HCT116 (cell line): Measurements from ENCODE around the gene SIGLEC7.

ENCODE experiments used
- CBX3 ChIP-seq: IDR thresholded peaks from 2 replicates; pipeline ENCODE4 v1.6.1; 2012; ENCODE audit warnings: low read depth
- ELF1 ChIP-seq: IDR thresholded peaks from 2 replicates; pipeline ENCODE4 v1.6.1; 2012; ENCODE audit warnings: low read depth, borderline replicate concordance
- EZH2phosphoT487 ChIP-seq: fragments of 200-600 bp; IDR thresholded peaks from 2 replicates; pipeline ENCODE4 v1.6.1; 2018; ENCODE audit warnings: antibody characterized with exemption, borderline replicate concordance
- POLR2A ChIP-seq: IDR thresholded peaks from 2 replicates; pipeline ENCODE4 v1.7.0; 2011; ENCODE audit warnings: borderline replicate concordance; ENCODE audit not compliant: insufficient read depth, insufficient read length; ENCODE audit errors: extremely low read depth
- POLR2AphosphoS5 ChIP-seq: IDR thresholded peaks from 2 replicates; pipeline ENCODE4 v1.6.1; 2011; ENCODE audit warnings: mild to moderate bottlenecking, low read depth, low read length, moderate library complexity
- RAD21 ChIP-seq: IDR thresholded peaks from 2 replicates; pipeline ENCODE4 v1.6.1; 2012; ENCODE audit warnings: low read depth, mild to moderate bottlenecking
- SP1 ChIP-seq: IDR thresholded peaks from 2 replicates; pipeline ENCODE4 v1.6.1; 2012; ENCODE audit warnings: low read depth
- YY1 ChIP-seq: IDR thresholded peaks from 2 replicates; pipeline ENCODE4 v1.6.1; 2011; ENCODE audit warnings: low read length, low read depth, moderate library complexity, mild to moderate bottlenecking; ENCODE audit not compliant: insufficient replicate concordance; ENCODE audit errors: extremely low read depth
- ZNF274 ChIP-seq: fragments of 200-500 bp; sonication (Bioruptor generic); IDR thresholded peaks from 2 replicates; pipeline ENCODE4 v1.6.1; 2014; ENCODE audit warnings: mild to moderate bottlenecking, low read depth, low read length, inconsistent platforms
- TF ChIP-seq, protein P1 (sequence below): IDR thresholded peaks from 2 replicates; pipeline ENCODE4 v1.6.1; 2012
- TF ChIP-seq, protein P2 (sequence below), 3 experiments: fragments of 200-600 bp in 1 of 3; sonication (generic) in 1 of 3; IDR thresholded peaks in 2 of 3; conservative IDR thresholded peaks in 1 of 3; 2 replicates each; pipeline ENCODE4 v1.5.1; 2012 to 2017; ENCODE audit warnings: low read depth in 2 of 3, low read length in 2 of 3, antibody characterized with exemption in 1 of 3, borderline replicate concordance in 1 of 3, control low read depth in 1 of 3, mild to moderate bottlenecking in 1 of 3, mixed read lengths in 1 of 3, mixed run types in 1 of 3, moderate library complexity in 1 of 3; ENCODE audit not compliant: insufficient read depth in 1 of 3

DNA sequence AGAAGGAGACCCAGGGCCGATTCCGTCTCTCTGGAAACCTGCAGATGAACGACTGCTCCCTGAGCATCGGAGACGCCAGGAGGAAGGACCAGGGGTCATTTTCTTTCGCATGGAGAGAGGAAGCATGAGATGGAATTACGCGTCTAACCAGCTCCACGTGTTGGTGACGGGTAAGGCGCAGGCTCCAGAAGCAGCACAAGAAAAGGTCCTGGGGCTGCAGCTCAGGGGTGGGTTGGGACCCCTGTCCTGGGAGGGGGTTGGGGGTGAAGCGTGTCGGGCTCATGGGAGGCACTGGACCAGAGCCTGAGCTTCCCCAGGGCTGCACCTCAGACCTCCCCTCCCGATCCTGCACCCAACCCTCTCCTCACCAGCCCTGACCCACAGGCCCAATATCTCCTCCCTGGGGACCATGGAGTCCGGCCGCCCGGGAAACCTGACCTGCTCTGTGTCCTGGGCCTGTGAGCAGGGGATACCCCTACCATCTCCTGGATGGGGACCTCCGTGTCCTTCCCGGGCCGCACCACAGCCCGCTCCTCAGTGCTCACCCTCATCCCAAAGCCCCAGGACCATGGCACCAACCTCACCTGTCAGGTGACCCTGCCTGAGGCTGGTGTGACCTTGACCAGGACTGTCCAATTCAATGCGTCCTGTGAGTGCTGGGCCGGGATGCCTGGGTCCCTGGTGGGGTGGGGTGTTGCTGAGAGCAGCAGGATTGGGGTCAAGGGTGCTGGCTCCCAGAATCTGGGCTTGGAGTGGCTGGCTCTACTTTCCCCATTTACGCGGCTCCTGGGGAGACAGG, 43.2 kb downstream of the SIGLEC7 start:
- TF ChIP-seq EZH2phosphoT487 = no peak
- TF ChIP-seq, protein P1, sequence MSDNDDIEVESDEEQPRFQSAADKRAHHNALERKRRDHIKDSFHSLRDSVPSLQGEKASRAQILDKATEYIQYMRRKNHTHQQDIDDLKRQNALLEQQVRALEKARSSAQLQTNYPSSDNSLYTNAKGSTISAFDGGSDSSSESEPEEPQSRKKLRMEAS = no peak
- TF ChIP-seq, protein P2, sequence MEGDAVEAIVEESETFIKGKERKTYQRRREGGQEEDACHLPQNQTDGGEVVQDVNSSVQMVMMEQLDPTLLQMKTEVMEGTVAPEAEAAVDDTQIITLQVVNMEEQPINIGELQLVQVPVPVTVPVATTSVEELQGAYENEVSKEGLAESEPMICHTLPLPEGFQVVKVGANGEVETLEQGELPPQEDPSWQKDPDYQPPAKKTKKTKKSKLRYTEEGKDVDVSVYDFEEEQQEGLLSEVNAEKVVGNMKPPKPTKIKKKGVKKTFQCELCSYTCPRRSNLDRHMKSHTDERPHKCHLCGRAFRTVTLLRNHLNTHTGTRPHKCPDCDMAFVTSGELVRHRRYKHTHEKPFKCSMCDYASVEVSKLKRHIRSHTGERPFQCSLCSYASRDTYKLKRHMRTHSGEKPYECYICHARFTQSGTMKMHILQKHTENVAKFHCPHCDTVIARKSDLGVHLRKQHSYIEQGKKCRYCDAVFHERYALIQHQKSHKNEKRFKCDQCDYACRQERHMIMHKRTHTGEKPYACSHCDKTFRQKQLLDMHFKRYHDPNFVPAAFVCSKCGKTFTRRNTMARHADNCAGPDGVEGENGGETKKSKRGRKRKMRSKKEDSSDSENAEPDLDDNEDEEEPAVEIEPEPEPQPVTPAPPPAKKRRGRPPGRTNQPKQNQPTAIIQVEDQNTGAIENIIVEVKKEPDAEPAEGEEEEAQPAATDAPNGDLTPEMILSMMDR (IDR thresholded peaks at IDR 0.05 in 2 of 3, conservative IDR thresholded peaks at IDR 0.05 in 1 of 3; ENCODE audit: borderline replicate concordance in 1 of 3, insufficient read depth in 1 of 3, low read depth in 2 of 3, low read length in 2 of 3) = no peak
- no peak for TF ChIP-seq SP1
- TF ChIP-seq YY1 = no peak
- TF ChIP-seq ZNF274 = no peak
- TF ChIP-seq RAD21 = no peak
- TF ChIP-seq ELF1 = no peak
- no peak for TF ChIP-seq POLR2A
- TF ChIP-seq POLR2AphosphoS5 = no peak
- TF ChIP-seq CBX3 = no peak
